GM12878 (cell line): ENCODE measurements around the gene AGBL5. TPM values are rescaled to one million over a fixed set of nuclear protein-coding genes. Genes with fewer than 3 reads are reported as not detected.

ENCODE experiments used
- ATAC-seq: fragments of 200-7000 bp; cut with Tn5 transposase; 3 replicates; pipeline ENCODE4 v1.9.1; 2020; ENCODE audit warnings: mild to moderate bottlenecking, moderate library complexity
- BruUV-seq: library from RNA; stranded (reverse); fragments of 400-500 nt; replicated peaks from 2 replicates; lab custom pipeline; 2021; lab: Mats Ljungman, UMichigan
- CTCF ChIA-PET: fragments of 300-600 bp; sonication (Branson Sonifier 250); formaldehyde crosslinking; extraction: SDS; loops from one replicate; lab custom pipeline; 2021; ENCODE audit warnings: inconsistent platforms; lab: Yijun Ruan, JAX
- POLR2A ChIA-PET: fragments of 350-600 bp; formaldehyde crosslinking; extraction: SDS; loops from one replicate; lab custom pipeline; 2021; ENCODE audit warnings: inconsistent platforms; lab: Charles Lee
- RAD21 ChIA-PET: fragments of 300-600 bp; sonication (Branson Sonifier 250); formaldehyde crosslinking; loops from one replicate; lab custom pipeline; 2023; ENCODE audit warnings: antibody characterized with exemption; ENCODE audit not compliant: unreplicated experiment; lab: Charles Lee
- SMC1A ChIA-PET: fragments of 300-600 bp; sonication (Branson Sonifier 250); formaldehyde crosslinking; loops from one replicate; lab custom pipeline; 2023; ENCODE audit not compliant: unreplicated experiment, uncharacterized antibody; lab: Charles Lee
- DNase-seq: peaks from one replicate; pipeline ENCODE4 v3.0.0-alpha.2; 2011; ENCODE audit warnings: low read depth, low spot score
- FAIRE-seq: peaks from 3 replicates; lab custom pipeline; 2011; peaks lifted over from hg19 to GRCh38; lab: Jason Lieb, UNC
- H2AFZ ChIP-seq: 2 replicates; pipeline ENCODE4 v1.6.0; 2011; ENCODE audit warnings: low read depth, low read length, control low read depth; ENCODE audit not compliant: control insufficient read depth
- H3K27ac ChIP-seq: 2 replicates; pipeline ENCODE4 v1.5.1; 2011; ENCODE audit warnings: control low read depth; ENCODE audit not compliant: control insufficient read depth, insufficient read depth
- H3K27me3 ChIP-seq, 2 experiments: replicated peaks in 1 of 2; 2 replicates each; pipeline versions ENCODE4 v1.6.0 to v1.6.1; 2011; ENCODE audit warnings: low read length in 1 of 2; ENCODE audit not compliant: control insufficient read depth in 2 of 2, insufficient read depth in 2 of 2
- H3K36me3 ChIP-seq, 2 experiments: 2 replicates each; pipeline ENCODE4 v1.5.1; 2011; ENCODE audit warnings: low read length in 1 of 2; ENCODE audit not compliant: control insufficient read depth in 2 of 2, insufficient read depth in 2 of 2
- H3K4me1 ChIP-seq: 2 replicates; pipeline ENCODE4 v1.6.1; 2011; ENCODE audit warnings: mild to moderate bottlenecking, low read length, moderate library complexity, mixed read lengths; ENCODE audit not compliant: control insufficient read depth, insufficient read depth
- H3K4me2 ChIP-seq: 2 replicates; pipeline ENCODE4 v1.6.0; 2011; ENCODE audit warnings: control low read depth; ENCODE audit not compliant: control insufficient read depth, insufficient read depth
- H3K4me3 ChIP-seq: fragments of 200-600 bp; sonication (generic); 2 replicates; pipeline ENCODE4 v1.5.1; 2016
- H3K79me2 ChIP-seq: 2 replicates; pipeline ENCODE4 v1.6.0; 2011; ENCODE audit warnings: low read length; ENCODE audit not compliant: control insufficient read depth, insufficient read depth
- H3K9ac ChIP-seq: 2 replicates; pipeline ENCODE4 v1.8.0; 2011; ENCODE audit warnings: low read length, control low read depth, mixed read lengths; ENCODE audit not compliant: control insufficient read depth, insufficient read depth
- H3K9me3 ChIP-seq: replicated peaks from 3 replicates; pipeline ENCODE4 v1.5.1; 2011; ENCODE audit warnings: mild to moderate bottlenecking, low read length; ENCODE audit not compliant: control insufficient read depth, insufficient read depth
- H4K20me1 ChIP-seq: 2 replicates; pipeline ENCODE4 v1.6.0; 2011; ENCODE audit not compliant: control insufficient read depth, insufficient read depth
- HDGF ChIP-seq: fragments of 450-650 bp; IDR thresholded peaks from 2 replicates; pipeline ENCODE4 v1.6.1; 2016; ENCODE audit warnings: antibody characterized with exemption
- JUND ChIP-seq: IDR thresholded peaks from 2 replicates; pipeline ENCODE4 v1.6.1; 2012; ENCODE audit warnings: low read depth, mild to moderate bottlenecking, low read length, improper control_type of control experiment, moderate library complexity
- MLLT1 ChIP-seq: fragments of 450-650 bp; IDR thresholded peaks from 2 replicates; pipeline ENCODE4 v1.6.1; 2016; ENCODE audit warnings: mild to moderate bottlenecking
- MYB ChIP-seq: fragments of 150-350 bp; IDR thresholded peaks from 2 replicates; pipeline ENCODE4 v1.6.1; 2014; ENCODE audit warnings: mild to moderate bottlenecking, low read depth, low read length, borderline replicate concordance
- POLR2AphosphoS5 ChIP-seq: IDR thresholded peaks from 2 replicates; pipeline ENCODE4 v1.6.1; 2011; ENCODE audit warnings: mild to moderate bottlenecking, low read length, inconsistent platforms
- SMAD5 ChIP-seq: IDR thresholded peaks from 2 replicates; pipeline ENCODE4 v1.6.1; 2016; ENCODE audit warnings: antibody characterized with exemption, low read depth
- SREBF2 ChIP-seq: IDR thresholded peaks from 2 replicates; pipeline ENCODE4 v1.6.1; 2012; ENCODE audit warnings: mild to moderate bottlenecking, low read length
- WGBS: methylation state at CpG from one replicate; pipeline ENCODE4 v1.1.6; 2016; ENCODE audit warnings: low lambda C conversion rate; ENCODE audit not compliant: insufficient replicate concordance, insufficient coverage; ENCODE audit errors: missing lambda C conversion rate; 5-methylcytosine and 5-hydroxymethylcytosine counted together
- in situ Hi-C: fragments of 300-500 bp; cut with MboI; formaldehyde crosslinking; loops from 9 replicates; pipeline ENCODE4 v1.14.3; 2018; ENCODE audit warnings: mixed read lengths
- intact Hi-C: fragments of 100-400 bp; cut with micrococcal nuclease; formaldehyde crosslinking; loops from one replicate; pipeline ENCODE4 v1.14.2; 2022; ENCODE audit not compliant: unreplicated experiment
- polyA plus RNA-seq, 11 experiments: library from polyadenylated mRNA; depleted of rRNA in 4 of 11; unstranded in 6 of 11; stranded (reverse) in 5 of 11; fragments of >200 nt; fragmentation: Nextera tagmentation in 4 of 11; fragmentation: Illumina TruSeq in 1 of 11; extraction: Ambion mirVana in 4 of 11; extraction: Trizol in 1 of 11; gene quantifications; 1 replicate in 1 of 11; 2 replicates in 10 of 11; pipeline versions ENCODE4 v1.2.1 to v1.2.3, GENCODE V29; 2011 to 2016; ENCODE audit warnings: inconsistent platforms in 2 of 11, missing spikeins in 2 of 11, low read depth in 1 of 11
- total RNA-seq, 4 experiments: library from RNA; depleted of rRNA in 3 of 4; stranded (reverse); fragments of >200 nt in 3 of 4; fragmentation: Illumina TruSeq in 1 of 4; extraction: Trizol in 1 of 4; gene quantifications; 2 replicates each; pipeline versions ENCODE4 v1.2.1 to v1.2.3, GENCODE V29; 2013 to 2021

The AGBL5 gene
- total and polyA plus RNA-seq, 10 of the 15 experiments (the other 5 are each of a cell fraction or from before 2014, with no cell fraction given): 1.9 to 28.5 (median 19.5) TPM

- no peak for FAIRE-seq
- no peaks in the 10 kb centered on the region; the same call in 1 of the 2 replicates for H3K4me1 ChIP-seq
- H4K20me1 ChIP-seq: no peaks in the 10 kb centered on the region
- intact Hi-C loops (no loop called here), in situ Hi-C loops (no loop called here)
- H3K27ac ChIP-seq: no peak overlapping the region
- no TSS peak for BruUV-seq
- H3K4me3 ChIP-seq: no peak overlapping the region
- ChIA-PET RAD21 (no interaction called here), CTCF (interaction anchor here (1.5 kb wide), 1 partner anchor 162 kb away, joined by 4 read pairs; no protein-coding TSS in a partner anchor), POLR2A (no interaction called here), SMC1A (no interaction called here)
- H3K4me2 ChIP-seq: no peak overlapping the region
- no peak overlapping the region for H2AFZ ChIP-seq
- DNase-seq: no peak
- H3K9ac ChIP-seq: no peak overlapping the region
- no peaks in the 10 kb centered on the region for H3K9me3 ChIP-seq
- no peak for ATAC-seq
- H3K36me3 ChIP-seq: no peaks in the 10 kb centered on the region
- WGBS: 46% methylated on average over 14 of the region's 14 CpGs
- peaks cover 6 to 7% of the 10 kb centered on the region in 2 experiments for H3K27me3 ChIP-seq
- H3K79me2 ChIP-seq: no peaks in the 10 kb centered on the region
- TF ChIP-seq MYB (no peak), POLR2AphosphoS5 (no peak), HDGF (no peak), SMAD5 (no peak), JUND (no peak), MLLT1 (no peak), SREBF2 (no peak)
- TF ChIP-seq, all 136 proteins: peak for 0
Observed at GRCh38 chr2:27117995-27118524, 66.6 kb downstream of the AGBL5 start.
